Measurements from ENCODE around the gene CEBPA.

- TF ChIP-seq POLR2A (IDR thresholded peaks at IDR 0.05; ENCODE audit: low read depth) = no peak
- TF ChIP-seq CTCF (IDR thresholded peaks at IDR 0.05) = no peak
- TF ChIP-seq POLR2AphosphoS5 (IDR thresholded peaks at IDR 0.05) = no peak
- no peak for TF ChIP-seq EP300 (IDR thresholded peaks at IDR 0.05)
Measured at GRCh38 chr19:33282036-33282671, 20.2 kb downstream of the CEBPA start.

Data from esophagus muscularis mucosa (tissue), 4 donors.